GM18526 (cell line): ENCODE results near the gene SEPTIN8.

Source experiments
- POLR2A ChIP-seq: IDR thresholded peaks from 3 replicates; pipeline ENCODE4 v1.6.1; 2011; ENCODE audit not compliant: insufficient read length; ENCODE audit errors: extremely low read depth

The SEPTIN8 gene

DNA sequence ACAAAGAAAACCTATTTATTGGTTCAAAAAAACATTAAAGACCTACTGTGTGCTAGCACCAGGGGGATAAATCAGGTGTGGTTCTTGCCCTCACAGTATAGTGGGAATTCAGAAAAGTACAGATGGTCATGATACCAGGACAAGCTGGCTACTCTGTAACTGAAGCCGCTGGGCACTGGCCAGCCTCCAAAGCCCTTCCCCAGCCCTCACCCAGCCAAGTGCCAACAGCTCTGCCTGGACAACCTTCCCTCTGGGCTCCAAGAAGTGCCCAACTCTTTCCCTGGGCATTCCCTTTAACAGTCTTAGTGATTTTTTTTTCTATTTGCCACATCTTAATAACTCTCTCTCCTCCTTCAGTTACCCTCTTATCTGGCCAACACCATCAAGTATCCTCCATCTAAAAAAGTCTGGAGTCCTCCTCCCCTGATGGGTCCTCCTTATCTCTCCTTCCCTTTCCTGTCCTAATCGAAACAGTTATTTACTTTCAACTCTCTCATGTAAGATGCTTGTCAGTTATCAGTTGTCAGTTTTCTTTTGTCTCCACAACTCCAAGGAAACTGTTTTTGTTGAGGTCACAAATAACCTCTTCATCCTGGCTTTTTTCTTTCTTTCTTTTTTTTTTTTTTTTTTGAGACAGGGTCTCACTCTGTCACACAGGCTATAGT is 13.3 kb upstream of the SEPTIN8 start:
- no peak for TF ChIP-seq POLR2A

DNA sequence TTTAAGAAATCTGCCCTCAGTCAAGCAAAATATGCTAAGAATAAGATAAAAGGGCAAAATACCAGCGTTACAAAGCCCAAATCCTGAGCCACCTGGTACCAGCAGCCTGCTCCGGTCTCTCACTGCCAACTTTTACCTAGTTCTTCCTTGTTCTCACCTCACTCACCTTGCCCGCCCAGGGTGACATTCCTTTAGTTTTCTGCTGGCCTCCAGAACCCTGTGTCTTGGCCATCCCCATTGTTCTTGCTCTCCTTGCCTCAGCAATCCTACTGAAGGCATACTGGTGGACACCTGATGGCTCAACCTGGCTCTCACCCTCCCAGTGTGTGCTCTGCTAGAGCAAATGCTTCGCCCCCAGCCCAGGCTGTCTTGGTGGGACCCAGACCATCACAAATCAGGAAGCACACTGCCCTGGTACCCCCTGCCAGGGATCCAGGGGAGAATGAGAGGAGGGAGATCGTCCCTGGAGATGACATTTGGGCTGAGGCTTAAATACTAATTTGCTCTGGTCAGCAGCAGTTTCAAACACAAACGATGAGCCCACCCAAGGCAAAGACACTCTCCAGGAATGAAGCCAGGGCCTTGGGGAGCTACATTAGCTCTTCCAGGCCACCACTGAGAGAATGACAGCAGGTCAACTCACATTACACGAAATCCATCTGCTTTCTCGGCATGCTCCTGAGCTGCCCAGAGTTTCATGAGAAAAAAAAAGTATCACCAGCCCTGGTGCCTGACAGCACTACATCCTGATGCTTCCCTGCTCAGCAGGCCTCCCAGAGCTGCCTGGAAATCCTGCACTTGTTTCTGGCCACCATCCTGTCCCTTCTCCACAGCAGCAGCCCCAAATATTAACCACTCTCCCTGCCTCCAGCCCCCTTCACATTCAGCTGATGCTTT is 12.2 kb upstream of the SEPTIN8 start:
- no peak for TF ChIP-seq POLR2A

DNA sequence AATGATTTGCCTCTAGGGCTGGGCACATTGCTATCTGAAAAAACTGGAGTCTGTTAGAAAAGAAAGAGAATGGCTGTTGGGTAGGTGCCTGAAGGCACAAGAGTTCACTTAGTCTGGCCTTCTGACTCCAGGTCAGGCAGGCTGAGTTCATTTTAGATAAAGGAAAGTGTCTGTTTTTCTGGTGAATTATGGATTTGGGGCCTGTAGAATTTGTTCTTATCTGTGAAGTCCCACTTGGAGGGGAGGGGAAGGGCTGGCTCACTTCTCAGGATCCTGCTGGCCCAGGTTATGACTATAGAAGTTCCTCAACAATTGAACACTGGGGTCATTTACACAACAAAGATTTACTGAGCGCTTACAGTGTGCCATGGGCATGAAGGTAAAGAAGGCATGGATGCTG is 11.5 kb upstream of the SEPTIN8 start:
- no peak for TF ChIP-seq POLR2A

DNA sequence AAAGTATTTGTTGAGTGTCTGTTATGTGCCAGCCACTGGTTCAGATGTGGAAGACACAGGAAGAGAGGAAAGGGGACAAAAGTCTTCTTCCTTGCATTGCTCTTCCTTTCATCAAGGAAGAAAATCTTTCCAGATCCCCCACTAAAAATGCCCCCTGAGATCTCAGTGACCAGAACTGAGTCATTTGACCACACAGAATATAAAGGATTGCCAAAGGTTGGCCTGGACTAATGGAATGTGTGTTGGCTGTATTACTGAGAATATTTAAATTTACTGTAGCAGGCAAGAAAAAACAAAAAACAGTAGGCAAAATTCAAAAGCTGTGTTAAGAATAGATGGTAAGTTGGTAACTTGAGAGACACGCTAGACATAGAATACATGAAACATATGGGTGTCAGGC is 10.0 kb upstream of the SEPTIN8 start:
- TF ChIP-seq POLR2A, result no peak

DNA sequence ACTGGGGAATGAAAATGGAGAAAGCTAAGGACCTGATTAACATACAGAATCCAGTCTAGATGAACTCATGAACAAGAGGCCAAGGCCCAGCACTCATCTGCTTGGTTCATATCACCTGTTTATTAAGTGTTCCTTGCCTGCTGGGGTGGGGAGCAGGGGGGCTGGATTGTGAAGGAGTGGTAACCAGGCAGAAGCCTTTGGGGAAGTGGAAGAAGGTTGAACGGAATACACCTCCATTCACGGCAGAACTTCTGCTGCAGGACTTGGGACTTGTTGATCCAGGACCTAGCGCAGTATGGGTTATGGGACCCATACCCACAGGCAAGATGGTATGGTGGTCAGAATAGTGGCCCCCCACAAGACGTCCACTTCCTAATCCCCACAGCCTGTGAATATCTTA is 8.8 kb upstream of the SEPTIN8 start:
- TF ChIP-seq POLR2A, result no peak

DNA sequence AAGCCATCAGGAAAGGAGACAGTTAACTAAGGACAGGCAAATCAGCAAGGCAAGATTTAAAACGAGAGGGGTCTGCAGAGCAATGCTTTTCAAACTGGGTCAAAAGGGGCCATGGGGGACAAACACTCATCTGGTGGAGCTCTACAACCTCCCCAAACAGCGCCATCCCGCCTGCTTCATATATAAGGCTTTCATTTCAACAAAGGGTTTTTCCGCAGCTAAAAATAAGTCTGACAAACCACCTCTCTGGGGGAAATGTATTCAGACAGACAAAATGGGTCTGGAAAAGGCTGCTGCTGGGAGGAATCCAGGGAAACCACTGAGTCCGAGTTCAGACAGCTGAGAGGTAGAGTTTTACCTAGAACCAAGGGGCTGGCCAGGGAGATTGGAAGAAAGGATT is 8.3 kb upstream of the SEPTIN8 start:
- no peak for TF ChIP-seq POLR2A

DNA sequence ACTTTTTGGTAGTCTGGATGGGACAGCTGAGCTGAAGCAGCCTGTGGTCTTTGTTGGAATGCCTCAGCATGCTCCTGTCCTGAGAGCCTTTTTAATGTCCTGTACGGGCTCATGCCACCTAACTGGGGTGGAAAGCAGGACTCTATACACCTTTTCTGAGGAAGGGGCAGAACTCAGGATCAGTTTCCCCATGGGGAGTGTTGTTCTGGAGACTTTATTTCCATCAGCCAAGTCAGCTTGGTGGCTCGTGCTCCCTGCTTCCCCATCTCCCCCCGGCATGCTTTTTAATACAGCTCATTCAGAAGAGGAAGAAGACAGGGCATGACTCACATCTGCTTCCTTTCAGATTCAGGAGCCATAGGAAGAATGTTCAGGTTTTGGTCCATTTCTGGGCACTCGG is 5.1 kb upstream of the SEPTIN8 start:
- no peak for TF ChIP-seq POLR2A

DNA sequence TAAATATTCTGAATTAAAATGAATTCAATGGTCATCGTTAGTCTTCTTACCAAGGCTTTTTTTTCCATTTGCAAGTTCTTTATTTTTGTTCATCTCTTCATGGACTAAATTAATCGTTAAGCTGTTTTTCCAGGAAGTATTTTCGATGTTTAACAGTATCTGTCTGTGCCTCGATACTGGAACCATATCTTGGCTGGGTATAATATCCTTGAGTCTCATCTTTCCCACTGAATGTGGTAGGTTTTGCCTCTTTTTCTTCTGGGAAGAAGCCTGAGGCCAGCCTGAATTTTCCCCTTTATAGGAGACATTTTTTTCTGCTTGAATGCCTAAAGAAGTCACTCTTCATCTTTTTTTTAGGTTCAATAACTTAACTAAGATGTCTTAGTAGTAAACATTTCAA is 4.0 kb upstream of the SEPTIN8 start:
- no peak for TF ChIP-seq POLR2A

DNA sequence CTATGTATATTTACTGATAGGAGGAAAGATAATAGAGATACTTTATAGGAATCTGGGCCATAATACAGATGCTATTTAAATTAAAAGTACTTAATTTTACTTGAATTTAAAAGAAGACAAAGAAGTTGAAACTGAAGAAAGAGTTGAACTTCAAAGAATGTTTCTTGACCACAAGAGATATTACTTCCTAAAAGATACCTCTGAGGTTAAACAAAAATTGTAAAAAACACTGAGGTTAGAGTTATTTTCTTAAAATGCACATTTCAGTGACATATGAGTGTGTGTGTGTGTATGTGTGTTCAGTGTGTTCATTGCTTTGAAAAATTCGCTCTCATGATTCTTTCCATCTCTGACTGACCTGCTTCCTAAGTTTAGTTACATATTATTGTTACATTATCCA is 3.5 kb upstream of the SEPTIN8 start:
- no peak for TF ChIP-seq POLR2A

DNA sequence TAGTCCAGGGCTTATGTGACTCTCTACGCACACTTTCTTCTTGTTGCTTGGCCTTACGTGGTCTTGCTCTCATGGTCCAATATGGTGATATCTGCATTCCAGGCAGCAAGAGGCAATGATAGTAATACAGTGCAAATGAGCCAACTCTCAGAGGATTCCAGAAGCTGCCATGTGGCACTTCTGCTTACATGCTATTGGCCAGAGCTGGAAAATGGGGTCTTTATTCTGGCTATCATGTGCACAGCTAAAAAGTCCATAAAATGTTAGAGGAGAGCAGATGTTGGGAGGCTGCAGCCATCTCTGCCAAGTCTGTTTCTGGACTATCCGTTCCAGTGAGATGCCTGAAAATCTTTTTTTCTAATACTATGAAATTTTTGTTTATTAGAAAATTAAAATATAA is 2.9 kb upstream of the SEPTIN8 start:
- no peak for TF ChIP-seq POLR2A

DNA sequence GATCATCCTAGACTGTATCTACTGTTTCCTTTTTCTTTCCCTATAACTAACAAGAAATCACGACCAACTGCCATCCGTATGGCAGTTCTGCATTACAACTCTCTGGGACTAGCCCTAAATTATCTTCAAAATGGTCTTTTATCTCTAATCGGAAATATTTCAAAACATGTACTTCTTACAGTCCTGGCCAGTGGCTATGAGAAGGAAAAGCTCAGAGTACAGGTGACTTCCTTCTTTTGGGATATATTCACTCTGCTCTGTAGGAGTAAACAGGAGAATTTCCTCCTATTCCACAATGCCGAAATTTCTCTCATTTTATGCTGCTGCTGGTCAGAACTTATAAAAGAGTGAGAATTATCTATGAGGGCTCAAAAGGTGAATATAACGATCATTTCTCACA is 1.8 kb upstream of the SEPTIN8 start:
- TF ChIP-seq POLR2A, result no peak

DNA sequence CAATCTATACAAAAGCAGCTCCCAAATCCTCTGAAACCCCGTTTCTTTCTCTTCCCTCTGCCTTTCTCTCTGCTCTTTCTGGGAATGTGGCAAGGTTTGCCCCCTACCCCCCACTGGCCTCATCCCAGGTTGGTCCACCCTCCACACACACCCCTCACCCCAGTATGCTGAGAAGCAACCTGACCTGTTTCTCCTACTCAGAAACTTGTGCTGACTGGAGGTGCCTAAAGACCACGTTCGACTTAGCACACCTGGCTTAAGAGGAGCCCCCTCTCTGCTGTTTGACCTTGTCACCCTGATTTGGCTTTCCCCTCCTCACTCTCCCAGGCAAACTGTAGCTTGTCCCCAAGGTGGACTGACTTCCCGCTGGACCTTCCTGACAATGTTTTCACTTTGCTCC is 1.1 kb upstream of the SEPTIN8 start:
- no peak for TF ChIP-seq POLR2A

DNA sequence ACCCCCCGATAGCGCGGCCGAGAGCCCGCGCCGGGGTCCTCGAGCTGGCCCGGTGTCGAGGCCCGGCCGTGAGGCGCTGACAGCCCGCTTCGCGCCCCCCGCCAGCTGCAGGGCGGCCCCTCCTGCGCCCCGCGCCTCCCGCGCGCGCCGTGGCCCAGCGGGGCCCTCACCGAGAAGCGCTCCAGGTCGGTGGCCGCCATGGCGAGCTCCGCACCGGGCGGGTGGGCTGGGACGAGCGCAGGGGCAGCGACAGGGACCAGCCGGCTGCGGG is 166 bp downstream of the SEPTIN8 start:
- no peak for TF ChIP-seq POLR2A

DNA sequence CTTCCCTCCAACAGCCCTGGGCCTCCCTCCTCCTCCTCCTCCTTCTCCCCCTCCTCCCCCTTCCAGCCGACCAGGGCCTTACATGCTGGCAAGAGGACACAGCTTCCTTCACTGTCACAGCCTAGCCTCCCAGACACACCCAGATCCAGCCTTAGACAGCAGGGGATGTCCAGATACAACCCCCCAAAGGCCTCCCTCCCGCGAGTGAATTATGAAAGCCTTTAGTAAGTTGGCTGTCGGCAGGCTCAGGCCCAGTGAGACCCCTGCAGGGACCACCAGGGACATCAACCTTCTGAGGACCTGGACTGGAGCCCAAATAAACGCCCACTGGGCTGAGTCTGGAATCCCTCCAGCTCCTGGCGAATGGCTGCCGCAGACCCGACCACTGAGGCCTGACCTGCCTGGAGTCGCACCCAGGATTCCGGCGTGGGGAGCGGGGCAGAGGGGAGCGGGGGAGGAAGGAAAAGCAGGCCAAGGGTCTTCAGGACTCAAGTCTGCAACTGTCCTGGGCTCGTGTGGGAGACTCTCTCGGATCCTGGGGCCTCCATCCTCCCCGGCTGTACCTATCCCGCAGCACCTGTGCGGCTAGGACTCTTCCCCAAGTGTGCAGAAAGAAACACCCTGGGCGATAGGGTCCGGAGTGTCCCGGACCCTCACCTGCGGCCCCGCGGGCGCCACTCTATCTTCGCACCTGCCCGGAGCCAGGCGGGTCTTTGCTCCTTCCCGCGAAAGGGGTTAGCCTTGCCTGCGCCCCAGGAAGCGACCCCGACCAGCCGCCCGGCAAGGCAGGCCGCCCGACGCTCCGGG is 705 bp downstream of the SEPTIN8 start:
- TF ChIP-seq POLR2A, result no peak

DNA sequence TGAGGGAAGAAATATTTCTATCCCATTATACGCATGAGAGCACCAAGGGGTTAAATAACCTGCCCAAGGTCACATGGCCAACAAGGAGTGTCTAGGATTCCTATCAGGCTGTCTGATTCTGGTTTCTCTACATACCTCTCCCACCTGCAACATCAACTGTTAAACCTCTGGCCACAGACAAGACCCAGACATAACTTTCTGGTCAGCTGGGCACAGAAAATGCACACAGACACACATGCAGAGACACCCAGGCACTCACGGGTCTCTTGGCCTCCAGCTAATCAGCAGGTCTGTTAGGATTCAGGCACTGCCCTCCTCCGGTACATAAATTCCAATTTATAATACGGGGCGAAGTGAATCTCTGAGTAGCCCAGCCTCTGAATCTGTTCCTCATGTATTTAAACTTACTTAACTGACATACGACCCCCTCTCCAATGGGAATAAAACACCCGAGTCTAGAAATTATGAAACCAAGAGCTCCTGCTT is 1.5 kb downstream of the SEPTIN8 start:
- no peak for TF ChIP-seq POLR2A

DNA sequence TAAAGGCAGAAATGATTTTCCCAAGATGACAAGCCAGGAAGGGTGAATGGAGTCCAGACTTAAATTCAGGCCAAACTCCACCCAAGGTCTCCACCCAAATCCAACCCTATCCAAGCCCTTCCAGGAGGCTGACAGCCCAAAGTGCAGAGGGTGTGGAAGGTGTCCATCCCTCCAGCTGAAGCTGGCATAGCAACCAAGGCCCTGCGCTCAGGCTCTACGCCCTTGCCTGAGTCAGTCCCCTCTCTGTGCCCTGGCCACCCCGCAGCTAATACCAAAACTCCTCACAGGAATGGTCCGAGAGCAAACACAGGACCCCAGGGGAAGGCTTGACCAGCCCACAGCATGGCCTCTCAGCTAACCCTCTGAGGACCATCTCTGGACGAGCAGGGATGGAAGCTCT is 2.1 kb downstream of the SEPTIN8 start:
- TF ChIP-seq POLR2A, result no peak
